ENCODE measurements around the gene ARX.

Gene ARX

DNA sequence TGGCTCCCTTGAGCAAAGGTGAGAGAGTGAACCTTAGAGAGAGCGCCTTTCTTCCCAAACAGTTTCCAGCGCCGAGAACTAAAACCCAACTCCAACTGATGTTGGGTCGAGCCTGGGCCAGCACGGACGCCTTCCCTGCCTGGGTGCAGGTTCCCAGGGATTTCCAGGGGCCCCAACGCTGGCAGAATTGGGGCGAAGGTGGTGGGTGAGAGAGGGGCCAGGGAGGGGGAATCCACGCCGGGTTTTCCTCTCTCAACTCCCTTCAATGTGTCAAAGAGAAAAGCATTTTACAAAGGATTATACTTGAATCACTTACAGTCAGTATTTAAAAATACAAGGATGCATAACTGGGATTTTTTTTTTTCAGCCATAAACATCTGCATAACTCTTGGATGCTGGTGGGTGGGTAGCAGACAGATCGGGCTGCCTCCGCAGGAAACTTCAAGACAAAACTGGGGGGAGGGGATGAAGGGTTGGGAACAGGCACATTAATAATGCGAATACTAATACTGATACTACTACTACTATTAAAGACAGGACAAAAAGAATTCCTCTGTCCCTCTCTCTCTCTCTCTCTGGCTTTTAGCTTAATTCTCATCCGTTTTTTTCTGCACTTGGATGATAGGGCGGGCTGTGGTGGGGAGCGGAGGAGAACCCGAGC is 1.3 kb upstream of the ARX start:
- no peak for DNase-seq (ENCODE audit: low spot score)

DNA sequence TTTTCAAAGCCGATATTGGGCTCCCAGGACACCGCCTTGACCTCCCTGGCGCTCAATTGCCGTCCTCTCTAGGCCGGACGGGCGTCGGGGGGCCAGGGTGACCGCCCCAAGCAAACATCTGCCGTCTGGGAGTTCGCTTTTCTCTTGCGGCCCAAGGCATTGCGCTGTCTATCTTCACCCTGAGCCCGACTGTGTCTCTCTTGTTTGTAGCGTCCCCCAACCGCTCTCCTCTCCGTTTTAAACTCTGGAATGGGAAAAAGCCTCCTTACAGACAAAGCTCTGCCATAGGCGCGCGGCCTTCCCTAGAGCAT is 551 bp upstream of the ARX start:
- no peak for DNase-seq (ENCODE audit: low spot score)

DNA sequence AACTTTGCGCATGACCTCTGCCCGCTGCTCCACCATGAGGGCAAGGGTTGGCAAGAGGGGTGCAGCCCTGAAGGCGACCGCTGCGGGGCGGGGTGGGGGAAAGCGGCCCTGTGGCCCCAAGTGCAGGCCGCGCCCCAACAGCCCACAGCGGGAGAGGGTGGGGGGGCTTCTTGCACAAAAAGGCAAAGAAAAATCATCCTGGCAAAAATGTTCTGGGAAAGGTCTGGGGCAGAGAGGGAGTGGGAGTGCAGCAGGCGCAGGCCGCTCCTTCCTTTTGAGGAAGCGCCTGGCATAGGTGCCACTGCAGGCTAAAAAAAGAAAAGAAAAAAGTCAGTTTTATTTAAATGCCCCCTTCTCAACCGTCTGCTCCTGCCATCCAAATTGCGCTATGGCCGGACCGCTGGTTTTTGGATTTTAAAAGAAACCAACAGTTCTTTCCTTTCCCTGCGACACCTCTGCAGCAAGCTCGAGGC is 1.4 kb downstream of the ARX start:
- DNase-seq (ENCODE audit: low spot score): no peak

DNA sequence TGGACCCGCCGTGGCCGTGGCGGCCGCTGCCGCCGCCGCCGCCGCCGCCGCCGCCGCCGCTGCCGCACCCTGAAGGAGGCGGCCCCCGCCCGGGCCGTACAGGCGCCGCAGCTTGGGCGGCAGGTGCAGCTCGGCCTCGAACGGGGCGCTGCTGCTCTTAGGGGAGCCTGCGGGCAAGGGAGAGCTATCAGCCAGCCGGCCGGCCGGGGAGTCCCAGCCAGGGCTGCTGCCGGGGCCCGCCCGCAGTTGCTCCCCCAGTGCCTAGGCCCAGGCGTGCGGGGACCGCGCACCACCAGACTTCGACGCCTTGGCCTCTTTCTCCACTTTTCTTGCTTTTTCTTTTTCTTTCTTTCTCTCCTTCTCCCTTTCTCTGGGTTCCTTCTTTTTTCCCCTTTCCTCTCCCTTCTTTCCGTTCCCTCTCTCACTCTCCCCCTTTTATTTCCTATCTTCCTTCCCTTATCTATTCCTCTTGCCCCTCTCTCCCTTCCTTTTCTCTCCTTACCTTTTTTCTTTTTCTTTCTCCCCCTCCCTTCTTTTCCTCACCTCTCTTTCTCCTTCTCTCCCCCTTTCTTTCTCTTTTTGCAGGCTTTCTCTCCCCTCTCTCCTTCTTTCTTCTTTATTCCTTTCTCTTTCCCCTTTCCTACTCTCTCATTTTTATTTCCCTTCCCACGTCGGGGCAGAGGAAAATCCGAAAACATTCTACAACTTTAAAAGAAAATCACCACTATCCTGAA is 2.0 kb downstream of the ARX start:
- DNase-seq (ENCODE audit: low spot score): no peak

- DNase-seq (ENCODE audit: low spot score): peak; percentile 16
These were observed 2.8 kb downstream of the ARX start for GRCh38 chrX:25012793-25013631.

DNA sequence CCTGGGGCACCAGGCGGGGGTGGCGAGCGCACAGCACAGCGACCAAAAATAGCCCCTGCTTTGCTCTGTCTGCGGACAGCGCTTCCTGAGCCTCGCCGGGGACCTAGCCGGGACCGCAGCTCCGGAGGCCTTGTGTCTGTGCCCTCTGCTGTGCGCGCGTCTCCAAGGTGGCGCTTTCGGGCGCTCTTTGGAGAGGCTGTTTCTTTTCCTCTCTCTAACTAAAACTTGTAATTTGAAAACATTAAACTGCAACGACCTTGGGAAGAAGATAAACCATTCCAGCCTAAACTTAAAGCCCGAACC is 3.4 kb downstream of the ARX start:
- DNase-seq (ENCODE audit: low spot score): peak; percentile 24

DNA sequence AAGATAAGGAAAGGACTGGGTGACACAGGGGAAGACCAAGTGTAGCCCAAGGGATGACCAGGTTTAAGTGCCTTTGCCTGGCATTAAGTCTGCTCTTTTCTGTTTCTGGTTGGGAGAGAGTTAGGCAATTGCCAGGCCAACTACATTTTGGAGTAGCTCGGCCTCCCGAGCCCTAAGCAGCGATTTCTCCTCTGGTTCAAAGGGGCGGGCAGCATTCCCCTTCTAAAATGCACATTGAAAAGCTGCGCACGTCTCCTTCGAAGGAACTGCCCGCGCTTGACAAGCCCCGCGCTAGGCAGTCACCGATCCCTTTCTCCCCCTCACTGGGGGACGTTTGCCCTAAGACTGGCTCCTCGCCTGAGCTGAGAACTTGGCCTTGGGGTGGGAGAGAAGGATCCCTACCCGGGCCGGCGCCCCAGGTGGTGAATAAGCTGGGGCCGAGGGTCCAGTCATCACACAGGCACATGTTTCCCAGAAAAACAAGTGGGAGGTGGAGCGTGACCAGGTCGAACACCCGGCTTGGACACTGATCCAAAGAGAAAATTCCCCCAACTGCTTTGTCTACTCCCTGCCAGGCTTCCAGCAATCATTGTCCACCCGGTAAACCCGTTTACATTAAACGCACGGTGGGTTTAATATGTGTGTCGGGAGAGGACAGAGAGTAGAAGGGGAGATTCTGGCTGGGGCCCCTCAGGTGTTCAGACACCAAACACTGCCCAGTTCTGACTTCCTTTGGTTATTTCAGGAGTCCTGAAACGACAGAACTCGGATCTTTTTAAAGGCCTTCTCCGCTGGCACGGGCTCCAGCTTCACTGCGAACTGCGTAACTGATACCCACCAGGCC is 4.0 kb downstream of the ARX start:
- DNase-seq (ENCODE audit: low spot score): peak; percentile 19

DNA sequence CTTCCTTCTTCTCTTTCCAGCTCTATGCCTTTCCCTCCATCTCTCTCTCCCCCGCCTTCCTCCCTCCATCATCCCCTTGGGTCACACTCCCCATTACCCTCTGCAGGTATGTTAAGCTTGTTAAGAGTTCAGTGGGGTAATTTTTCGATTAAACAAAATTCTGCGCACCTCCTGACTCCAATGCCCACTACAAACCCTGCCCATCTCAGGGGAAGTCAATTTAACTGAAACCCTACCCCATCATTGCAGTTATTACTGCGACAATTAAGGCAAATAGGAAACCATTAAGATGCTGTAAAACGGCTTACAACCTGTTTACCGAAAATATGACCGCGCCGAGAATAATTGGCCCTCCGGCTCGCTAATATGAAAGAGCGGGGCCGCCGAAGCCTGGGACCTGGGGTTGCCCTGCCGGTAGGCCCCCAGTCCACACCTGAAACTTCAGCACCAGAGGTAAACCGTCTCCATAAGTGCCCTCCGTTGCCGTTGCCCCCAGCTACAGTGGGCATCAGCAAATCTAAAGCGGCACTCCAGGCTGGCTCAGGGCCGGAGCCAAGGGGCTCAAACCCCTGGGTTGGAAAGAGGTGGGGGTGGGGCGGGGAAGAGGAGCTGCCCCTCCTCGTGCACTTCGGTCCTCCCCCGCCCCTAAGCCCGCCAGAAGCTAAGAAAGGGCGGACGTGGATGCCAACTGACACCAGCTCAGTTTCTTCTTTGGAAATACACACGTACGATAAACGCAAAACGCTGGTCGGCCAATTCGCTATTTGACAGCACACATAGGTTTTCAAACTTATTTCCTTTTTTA is 4.8 kb downstream of the ARX start:
- no peak for DNase-seq (ENCODE audit: low spot score)

- DNase-seq (ENCODE audit: low spot score): no peak
These were observed 6.4 kb downstream of the ARX start for GRCh38 chrX:25009407-25009806.

DNA sequence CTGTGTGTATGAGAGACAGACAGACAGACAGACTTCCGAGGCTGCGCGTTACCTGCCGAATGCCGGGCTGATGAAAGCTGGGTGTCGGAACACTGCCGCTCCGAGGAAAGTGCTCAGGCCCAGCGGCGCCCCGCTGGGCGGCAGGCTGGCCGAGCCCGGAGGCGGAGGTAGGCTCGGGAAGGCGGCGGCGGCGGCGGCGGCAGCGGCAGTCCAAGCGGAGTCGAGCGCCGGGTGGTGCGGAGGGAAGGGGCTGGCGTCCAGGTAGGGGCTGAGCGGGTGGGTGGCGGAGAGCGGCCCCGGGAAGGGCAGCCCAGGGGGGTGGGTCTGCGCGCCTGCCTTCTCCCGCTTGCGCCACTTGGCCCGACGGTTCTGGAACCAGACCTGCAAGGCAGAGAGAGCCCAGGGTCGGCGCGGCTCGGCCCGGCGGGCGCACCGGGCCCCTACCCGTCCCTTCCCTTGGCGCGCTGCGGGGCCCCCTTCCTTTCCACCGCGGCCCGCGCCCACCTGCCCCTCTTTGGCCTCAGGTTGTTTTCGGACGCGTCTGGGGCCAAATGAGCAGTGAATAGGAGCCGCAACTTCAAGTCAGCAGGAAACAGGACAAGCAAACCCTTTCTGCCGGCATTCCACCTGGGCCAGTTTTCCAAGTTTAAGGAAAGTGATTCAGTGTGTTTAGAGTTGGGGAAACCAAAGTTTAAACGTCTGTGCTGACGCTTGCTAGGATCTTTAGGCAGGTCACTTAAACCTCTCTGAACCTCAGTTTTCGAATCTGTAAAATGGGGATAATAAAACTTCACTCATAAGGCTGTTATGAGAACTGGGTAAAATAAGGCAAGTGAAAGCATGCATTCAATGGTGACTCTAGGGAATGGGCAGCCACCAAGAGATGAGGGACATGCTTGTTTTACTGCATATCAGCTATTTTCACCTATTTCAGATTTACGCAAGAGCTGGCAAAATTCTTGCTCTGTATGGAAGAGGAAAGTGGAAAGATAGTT is 8.4 kb downstream of the ARX start:
- DNase-seq (ENCODE audit: low spot score): peak; percentile 7

DNA sequence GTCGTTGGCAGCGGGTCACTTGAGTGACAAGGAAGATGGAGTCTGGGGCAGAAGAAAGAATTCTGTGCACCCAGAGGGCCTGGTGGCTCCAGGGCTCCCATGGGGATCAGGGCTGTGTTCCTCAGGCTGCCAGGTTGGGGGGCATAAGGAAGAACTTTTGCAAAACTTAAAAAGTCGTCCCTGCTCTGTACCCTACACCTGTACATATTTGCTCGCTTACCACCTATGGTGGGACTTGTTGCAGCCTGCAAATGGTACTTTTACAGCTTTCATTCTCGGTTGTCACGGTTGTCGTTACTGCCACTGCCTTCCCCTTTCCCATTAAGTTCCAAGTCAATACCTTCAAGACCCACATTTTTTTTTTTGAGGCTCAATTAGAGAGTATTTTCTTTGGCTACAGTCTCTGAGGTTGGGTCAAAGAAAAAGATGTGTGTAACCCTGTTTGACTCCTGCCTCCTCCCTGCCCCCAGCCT is 9.1 kb downstream of the ARX start:
- no peak for DNase-seq (ENCODE audit: low spot score)

DNA sequence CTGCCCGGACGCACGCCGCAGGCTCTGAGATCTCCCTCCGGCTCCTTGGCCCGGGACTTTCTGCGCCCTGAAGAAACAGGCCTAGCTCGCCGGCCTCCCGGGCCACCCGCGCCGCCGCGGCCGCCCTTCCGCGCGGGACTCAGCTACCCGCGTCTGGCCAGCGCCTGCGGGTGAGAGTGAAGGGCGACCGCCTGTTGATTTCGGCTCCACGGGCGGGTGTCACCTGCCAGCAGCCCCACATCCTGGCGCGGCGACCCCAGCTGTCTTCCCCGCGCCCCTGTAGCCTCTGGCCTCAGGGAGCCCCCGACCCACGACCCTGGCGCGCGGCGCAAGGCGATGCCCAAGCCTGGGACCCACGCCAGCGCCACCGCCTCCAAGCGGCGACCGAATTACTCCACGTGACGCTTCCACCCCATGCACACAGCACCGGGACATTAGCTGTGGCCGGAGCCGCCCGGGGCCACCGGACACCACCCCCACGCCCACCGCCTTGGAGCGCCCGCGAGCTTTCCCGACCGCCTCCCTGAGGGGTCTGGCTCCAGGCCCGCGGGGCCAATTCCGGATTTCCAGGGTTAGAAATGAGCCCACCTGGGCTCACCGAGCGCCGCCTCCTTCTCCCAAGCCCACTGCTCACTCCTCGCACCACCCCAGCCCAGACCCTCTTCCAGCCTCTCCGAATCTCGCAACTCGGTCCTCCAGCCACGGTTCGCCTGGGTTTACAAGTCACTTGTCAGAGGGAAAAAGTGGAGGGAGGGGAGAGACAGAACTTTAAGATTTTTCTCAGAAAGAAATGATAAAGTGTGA is 10.2 kb downstream of the ARX start:
- DNase-seq (ENCODE audit: low spot score): no peak

- no peak for DNase-seq (ENCODE audit: low spot score)
These were observed 10.8 kb downstream of the ARX start for GRCh38 chrX:25005034-25005381.

DNA sequence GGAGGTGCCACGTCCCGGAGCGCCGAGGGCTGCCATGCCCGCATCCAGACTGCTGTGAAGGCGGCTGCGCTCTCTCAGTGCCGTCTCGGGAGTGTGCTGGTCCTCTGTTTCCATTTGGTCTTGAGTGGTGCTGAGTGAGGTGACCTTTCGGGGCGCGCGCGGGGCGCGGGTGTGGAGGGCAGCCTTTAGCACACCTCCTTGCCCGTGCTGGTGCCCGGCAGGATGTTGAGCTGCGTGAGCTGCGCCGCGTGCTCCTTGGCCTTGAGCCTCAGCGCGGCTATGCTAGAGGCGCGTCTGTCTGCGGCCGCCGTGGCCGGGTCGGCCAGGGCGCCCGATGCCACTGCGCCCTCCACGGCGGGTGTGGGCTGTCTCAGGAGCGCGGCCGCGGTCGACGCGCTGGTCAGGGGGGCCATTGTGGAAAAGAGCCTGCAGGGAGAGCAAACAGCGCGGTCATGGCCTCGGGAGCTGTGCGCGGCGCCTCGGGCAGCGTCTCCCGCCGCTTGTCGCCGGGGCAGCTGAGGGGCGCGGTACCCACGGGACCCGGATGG is 11.2 kb downstream of the ARX start:
- DNase-seq (ENCODE audit: low spot score): no peak

DNA sequence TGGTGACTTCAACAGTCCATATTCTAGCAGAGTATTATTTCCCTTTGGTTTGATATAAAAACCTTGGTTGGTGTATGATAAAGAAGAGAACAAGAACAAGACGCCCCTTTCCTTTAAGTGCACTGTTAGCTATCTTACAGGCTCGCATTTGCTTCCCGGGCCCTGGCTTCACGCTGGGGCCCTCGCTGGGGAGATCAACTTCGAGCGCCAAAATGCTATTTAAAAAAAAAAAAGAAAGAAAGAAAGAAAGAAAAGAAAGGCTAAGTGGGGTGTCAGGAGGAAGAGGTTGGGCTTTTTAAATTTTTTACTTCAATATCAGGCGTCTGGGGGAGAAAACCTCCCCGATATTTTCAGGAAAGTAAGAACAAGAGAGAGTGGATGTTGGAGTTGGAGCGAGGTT is 11.7 kb downstream of the ARX start:
- no peak for DNase-seq (ENCODE audit: low spot score)

DNA sequence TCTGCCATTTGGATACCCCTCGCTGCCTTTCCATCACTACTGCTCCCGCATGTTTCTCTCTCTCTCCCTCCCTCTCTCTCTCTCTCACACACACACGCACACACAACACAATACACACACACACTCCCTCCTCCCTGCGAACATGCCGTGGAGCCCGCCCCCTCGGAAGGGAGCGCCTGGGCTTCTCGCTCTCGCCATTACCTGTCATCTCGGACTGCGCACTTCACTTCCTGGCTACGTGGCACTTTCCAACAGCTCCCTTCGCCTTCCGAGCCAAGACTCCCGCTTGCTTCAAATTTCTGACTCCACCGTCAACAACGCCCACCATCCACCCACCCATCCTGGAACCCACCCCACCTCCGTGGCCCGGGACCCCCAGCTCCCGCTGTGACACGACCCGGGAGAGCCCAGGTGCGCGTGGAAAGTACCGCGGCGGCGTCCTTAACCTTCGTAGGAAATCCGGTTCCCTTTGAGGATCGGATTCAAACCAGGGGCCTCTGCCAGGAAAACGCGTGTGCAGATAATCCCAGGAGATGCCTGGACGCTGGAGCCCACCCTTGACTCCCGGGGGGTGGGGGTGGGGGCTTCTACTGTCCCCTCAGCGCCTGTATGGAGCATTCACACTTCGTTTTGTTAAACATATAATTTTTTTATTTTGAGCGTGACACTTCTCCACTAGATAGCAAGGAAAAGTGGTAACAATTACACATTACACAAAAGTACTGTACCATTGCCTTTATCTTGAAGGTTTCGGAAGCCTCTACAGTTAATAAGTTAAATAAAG is 12.5 kb downstream of the ARX start:
- no peak for DNase-seq (ENCODE audit: low spot score)

DNA sequence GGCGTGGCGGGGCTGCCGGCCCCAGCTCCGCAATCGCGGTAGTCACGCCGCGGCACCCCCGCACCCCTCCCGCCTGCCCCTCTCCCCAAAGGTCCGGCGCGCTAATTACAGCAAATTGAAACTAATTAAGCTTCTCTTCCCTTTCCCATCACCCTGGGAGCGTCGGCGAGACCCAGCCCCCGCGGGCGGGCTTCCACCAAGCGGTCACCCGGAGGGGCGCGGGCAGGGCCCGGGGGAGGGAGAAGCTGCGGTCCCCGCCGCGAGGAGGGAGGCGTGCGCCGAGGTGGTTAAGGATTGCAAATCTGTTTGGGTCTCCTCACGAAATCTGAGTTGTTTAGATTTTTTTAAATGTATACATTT is 13.1 kb downstream of the ARX start:
- no peak for DNase-seq (ENCODE audit: low spot score)

Measured in kidney tubule cell (primary cell).